ENCODE measurements around the gene PLPP4. TPM values are rescaled to one million over a fixed set of nuclear protein-coding genes. Genes with fewer than 3 reads are reported as not detected.

The PLPP4 gene
- total RNA-seq, 1 donor from 2014 or later, result 5.3 TPM

- Histone ChIP-seq H3K36me3 (ENCODE audit: control insufficient read depth, insufficient read depth, low read length) (no peaks in the 10 kb centered on the region), H3K27me3 (ENCODE audit: control insufficient read depth, insufficient read depth, low read length) (no peaks in the 10 kb centered on the region), H3K4me3 (ENCODE audit: low read depth, low read length) (no peak overlapping the region)
- no peak for DNase-seq (ENCODE audit: low read depth)
- TF ChIP-seq CTCF (IDR thresholded peaks at IDR 0.05; ENCODE audit: insufficient read depth, low read length, poor library complexity, severe bottlenecking), result no peak
Observed at GRCh38 chr10:120553911-120554310, 96.9 kb downstream of the PLPP4 start.

- H3K36me3 ChIP-seq (ENCODE audit: control insufficient read depth, insufficient read depth, low read length), result no peaks in the 10 kb centered on the region
- no peak for DNase-seq (ENCODE audit: low read depth)
- no peaks in the 10 kb centered on the region for H3K27me3 ChIP-seq (ENCODE audit: control insufficient read depth, insufficient read depth, low read length)
- TF ChIP-seq CTCF (IDR thresholded peaks at IDR 0.05; ENCODE audit: insufficient read depth, low read length, poor library complexity, severe bottlenecking), result no peak
- no peak overlapping the region for H3K4me3 ChIP-seq (ENCODE audit: low read depth, low read length)
Observed at GRCh38 chr10:120555436-120555835, 98.4 kb downstream of the PLPP4 start.

GRCh38 chr10:120555842-120556532, 99.0 kb downstream of the PLPP4 start:
- TF ChIP-seq CTCF (IDR thresholded peaks at IDR 0.05; ENCODE audit: insufficient read depth, low read length, poor library complexity, severe bottlenecking), result no peak
- H3K36me3 ChIP-seq (ENCODE audit: control insufficient read depth, insufficient read depth, low read length), result no peaks in the 10 kb centered on the region
- no peaks in the 10 kb centered on the region for H3K27me3 ChIP-seq (ENCODE audit: control insufficient read depth, insufficient read depth, low read length)
- DNase-seq (ENCODE audit: low read depth), result no peak
- no peak overlapping the region for H3K4me3 ChIP-seq (ENCODE audit: low read depth, low read length)

- no peaks in the 10 kb centered on the region for H3K27me3 ChIP-seq (ENCODE audit: control insufficient read depth, insufficient read depth, low read length)
- no peak for TF ChIP-seq CTCF (IDR thresholded peaks at IDR 0.05; ENCODE audit: insufficient read depth, low read length, poor library complexity, severe bottlenecking)
- H3K4me3 ChIP-seq (ENCODE audit: low read depth, low read length), result no peak overlapping the region
- no peaks in the 10 kb centered on the region for H3K36me3 ChIP-seq (ENCODE audit: control insufficient read depth, insufficient read depth, low read length)
- no peak for DNase-seq (ENCODE audit: low read depth)
Observed at GRCh38 chr10:120557311-120557710, 100.3 kb downstream of the PLPP4 start.

GRCh38 chr10:120559800-120560199, 102.8 kb downstream of the PLPP4 start:
- no peak for TF ChIP-seq CTCF (IDR thresholded peaks at IDR 0.05; ENCODE audit: insufficient read depth, low read length, poor library complexity, severe bottlenecking)
- H3K4me3 ChIP-seq (ENCODE audit: low read depth, low read length), result no peak overlapping the region
- no peaks in the 10 kb centered on the region for H3K36me3 ChIP-seq (ENCODE audit: control insufficient read depth, insufficient read depth, low read length)
- H3K27me3 ChIP-seq (ENCODE audit: control insufficient read depth, insufficient read depth, low read length), result no peaks in the 10 kb centered on the region
- DNase-seq (ENCODE audit: low read depth), result no peak

- no peak for TF ChIP-seq CTCF (IDR thresholded peaks at IDR 0.05; ENCODE audit: insufficient read depth, low read length, poor library complexity, severe bottlenecking)
- H3K36me3 ChIP-seq (ENCODE audit: control insufficient read depth, insufficient read depth, low read length), result no peaks in the 10 kb centered on the region
- no peaks in the 10 kb centered on the region for H3K27me3 ChIP-seq (ENCODE audit: control insufficient read depth, insufficient read depth, low read length)
- no peak for DNase-seq (ENCODE audit: low read depth)
- no peak overlapping the region for H3K4me3 ChIP-seq (ENCODE audit: low read depth, low read length)
Observed at GRCh38 chr10:120562956-120563355, 105.9 kb downstream of the PLPP4 start.

Data from kidney epithelial cell (primary cell).